Breast epithelium (tissue), 3 donors: ENCODE results near the gene VSIG10L.

Source experiments
- POLR2A ChIP-seq: fragments of 450-650 bp; IDR thresholded peaks from one replicate; pipeline ENCODE4 v1.6.1; 2016; ENCODE audit warnings: antibody characterized with exemption, mild to moderate bottlenecking, moderate library complexity
- TF ChIP-seq, protein P1 (sequence below), 3 donors: fragments of 450-650 bp; IDR thresholded peaks; one replicate each; pipeline ENCODE4 v1.5.1; 2016 to 2017; ENCODE audit warnings: antibody characterized with exemption in 3 of 3, mild to moderate bottlenecking in 3 of 3, moderate library complexity in 3 of 3

DNA sequence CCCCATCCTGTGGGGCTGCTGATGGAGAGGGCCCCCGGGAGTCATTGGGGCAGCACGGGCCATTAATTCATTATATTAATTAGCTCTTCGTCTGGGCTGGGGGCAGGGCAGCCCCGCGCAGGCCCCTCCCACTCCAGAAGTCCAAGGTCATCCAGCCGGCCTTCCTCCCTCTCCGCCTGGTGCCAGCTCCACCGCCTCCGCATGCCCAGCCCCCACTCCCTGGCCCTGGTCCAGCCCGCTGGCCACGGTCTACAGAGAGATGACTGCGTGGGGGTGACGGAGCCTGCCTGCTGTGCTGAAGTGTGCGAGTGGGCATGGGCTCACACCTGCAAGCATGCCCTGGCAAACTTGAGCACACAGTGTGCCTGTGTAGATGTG lies 21.7 kb downstream of the VSIG10L start:
- no peak for TF ChIP-seq POLR2A
- TF ChIP-seq, protein P1, sequence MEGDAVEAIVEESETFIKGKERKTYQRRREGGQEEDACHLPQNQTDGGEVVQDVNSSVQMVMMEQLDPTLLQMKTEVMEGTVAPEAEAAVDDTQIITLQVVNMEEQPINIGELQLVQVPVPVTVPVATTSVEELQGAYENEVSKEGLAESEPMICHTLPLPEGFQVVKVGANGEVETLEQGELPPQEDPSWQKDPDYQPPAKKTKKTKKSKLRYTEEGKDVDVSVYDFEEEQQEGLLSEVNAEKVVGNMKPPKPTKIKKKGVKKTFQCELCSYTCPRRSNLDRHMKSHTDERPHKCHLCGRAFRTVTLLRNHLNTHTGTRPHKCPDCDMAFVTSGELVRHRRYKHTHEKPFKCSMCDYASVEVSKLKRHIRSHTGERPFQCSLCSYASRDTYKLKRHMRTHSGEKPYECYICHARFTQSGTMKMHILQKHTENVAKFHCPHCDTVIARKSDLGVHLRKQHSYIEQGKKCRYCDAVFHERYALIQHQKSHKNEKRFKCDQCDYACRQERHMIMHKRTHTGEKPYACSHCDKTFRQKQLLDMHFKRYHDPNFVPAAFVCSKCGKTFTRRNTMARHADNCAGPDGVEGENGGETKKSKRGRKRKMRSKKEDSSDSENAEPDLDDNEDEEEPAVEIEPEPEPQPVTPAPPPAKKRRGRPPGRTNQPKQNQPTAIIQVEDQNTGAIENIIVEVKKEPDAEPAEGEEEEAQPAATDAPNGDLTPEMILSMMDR (IDR thresholded peaks at IDR 0.05): no peak
